GM23338 (cell line): Measurements from ENCODE around the gene SLC30A10. TPM values are rescaled to one million over a fixed set of nuclear protein-coding genes. Genes with fewer than 3 reads are reported as not detected.
"Not testable (repeated sequence)": the region's sequence is repeated elsewhere in the genome, so short reads cannot be mapped to it uniquely, and the experiment has no call there.

Source experiments
- ATAC-seq: fragments of 200-7000 bp; cut with Tn5 transposase; 3 replicates; pipeline ENCODE4 v1.9.1; 2020
- DNase-seq: peaks from one replicate; pipeline ENCODE4 v3.0.0-alpha.2; 2015; ENCODE audit warnings: low spot score
- H2AFZ ChIP-seq: fragments of 200-600 bp; sonication (generic); 2 replicates; pipeline ENCODE4 v1.8.0; 2016; ENCODE audit warnings: antibody characterized with exemption, mild to moderate bottlenecking, moderate library complexity
- H3F3A ChIP-seq: fragments of 200-600 bp; sonication (generic); replicated peaks from 2 replicates; pipeline ENCODE4 v1.8.0; 2017; ENCODE audit warnings: antibody characterized with exemption, mixed run types, low read depth
- H3K27ac ChIP-seq: fragments of 200-600 bp; sonication (generic); 2 replicates; pipeline ENCODE4 v1.6.1; 2016; ENCODE audit warnings: low read depth
- H3K27me3 ChIP-seq: fragments of 200-600 bp; sonication (generic); 2 replicates; pipeline ENCODE4 v1.8.0; 2016; ENCODE audit warnings: mild to moderate bottlenecking, mixed run types, moderate library complexity; ENCODE audit not compliant: insufficient read depth
- H3K36me3 ChIP-seq: fragments of 200-600 bp; sonication (generic); 2 replicates; pipeline ENCODE4 v1.8.0; 2016; ENCODE audit warnings: mild to moderate bottlenecking; ENCODE audit not compliant: insufficient read depth
- H3K4me1 ChIP-seq: fragments of 200-600 bp; sonication (generic); 2 replicates; pipeline ENCODE4 v1.8.0; 2016; ENCODE audit warnings: mild to moderate bottlenecking, moderate library complexity; ENCODE audit not compliant: insufficient read depth
- H3K4me2 ChIP-seq: fragments of 200-600 bp; sonication (generic); 2 replicates; pipeline ENCODE4 v1.7.1; 2017; ENCODE audit warnings: mixed run types
- H3K4me3 ChIP-seq: fragments of 200-600 bp; sonication (generic); 2 replicates; pipeline ENCODE4 v1.6.1; 2016; ENCODE audit warnings: mixed run types
- H3K79me2 ChIP-seq: fragments of 200-600 bp; sonication (generic); replicated peaks from 2 replicates; pipeline ENCODE4 v1.8.0; 2017; ENCODE audit warnings: mild to moderate bottlenecking; ENCODE audit not compliant: insufficient read depth
- H3K9me2 ChIP-seq: fragments of 200-600 bp; sonication (generic); 2 replicates; pipeline ENCODE4 v1.8.0; 2017; ENCODE audit not compliant: insufficient read depth
- H4K20me1 ChIP-seq: fragments of 200-600 bp; sonication (generic); replicated peaks from 2 replicates; pipeline ENCODE4 v1.8.0; 2017; ENCODE audit warnings: mild to moderate bottlenecking; ENCODE audit not compliant: insufficient read depth
- H3K27ac Mint-ChIP-seq: 2 replicates; pipeline ENCODE4 v1.8.0; 2020; ENCODE audit warnings: inconsistent platforms, mild to moderate bottlenecking, moderate library complexity, mixed read lengths
- H3K27me3 Mint-ChIP-seq: 3 replicates; pipeline ENCODE4 v1.8.0; 2022; ENCODE audit warnings: low read depth, mild to moderate bottlenecking, moderate library complexity, mixed read lengths, inconsistent platforms; ENCODE audit not compliant: insufficient read depth, poor library complexity
- H3K36me3 Mint-ChIP-seq: 3 replicates; pipeline ENCODE4 v1.8.0; 2021; ENCODE audit warnings: low read depth, mild to moderate bottlenecking, inconsistent platforms, moderate library complexity, mixed read lengths
- H3K4me1 Mint-ChIP-seq: 3 replicates; pipeline ENCODE4 v1.8.0; 2020; ENCODE audit warnings: mild to moderate bottlenecking, inconsistent platforms, mixed read lengths
- H3K4me3 Mint-ChIP-seq: 3 replicates; pipeline ENCODE4 v1.8.0; 2021; ENCODE audit warnings: moderate library complexity, mild to moderate bottlenecking, inconsistent platforms, mixed read lengths
- H3K9me3 Mint-ChIP-seq: 3 replicates; pipeline ENCODE4 v1.8.0; 2020; ENCODE audit warnings: moderate library complexity, mild to moderate bottlenecking, inconsistent platforms, mixed read lengths
- CTCF ChIP-seq, 2 experiments: fragments of 200-600 bp in 1 of 2; sonication (generic) in 1 of 2; conservative IDR thresholded peaks; 2 replicates each; pipeline versions ENCODE4 v1.5.1 to v1.6.1; 2016 to 2017; ENCODE audit warnings: antibody characterized with exemption in 2 of 2, low read depth in 2 of 2, mild to moderate bottlenecking in 2 of 2, moderate library complexity in 1 of 2
- polyA plus RNA-seq: library from polyadenylated mRNA; unstranded; fragments of >200 nt; fragmentation: Nextera tagmentation; extraction: Ambion mirVana; gene quantifications from 2 replicates; pipeline ENCODE4 v1.2.1, GENCODE V29; 2016
- small RNA-seq: library from RNA; depleted of rRNA; stranded (forward); fragments of <200 nt; gene quantifications from one replicate; pipeline ENCODE3, GENCODE V24; 2014; ENCODE audit warnings: low replicate concordance
- total RNA-seq: library from RNA; depleted of rRNA; stranded (reverse); fragments of >200 nt; shearing (Covaris generic); gene quantifications from 2 replicates; pipeline ENCODE4 v1.2.3, GENCODE V29; 2014; rRNA removed

Gene SLC30A10
- total and polyA plus RNA-seq, 2 experiments from 2014 or later: 0.47 to 1.1 TPM

GRCh38 chr1:219871427-219872057, 56.8 kb downstream of the SLC30A10 start:
- Histone ChIP-seq H3K4me3 (no peak overlapping the region), H3K4me2 (no peak overlapping the region), H4K20me1 (no peaks in the 10 kb centered on the region), H3K27ac (no peak overlapping the region), H3K9me2 (no peaks in the 10 kb centered on the region), H3K27me3 (no peaks in the 10 kb centered on the region), H3K36me3 (no peaks in the 10 kb centered on the region), H3K79me2 (no peaks in the 10 kb centered on the region), H3K4me1 (no peaks in the 10 kb centered on the region), H2AFZ (no peak overlapping the region), H3F3A (no peaks in the 10 kb centered on the region)
- no peaks in the 10 kb centered on the region; the same call in 2 of the 3 replicates for H3K9me3 Mint-ChIP-seq
- H3K27me3 Mint-ChIP-seq: no peaks in the 10 kb centered on the region
- H3K27ac Mint-ChIP-seq: no peak overlapping the region
- DNase-seq (no peak), ATAC-seq (no peak)
- no peaks in the 10 kb centered on the region for H3K36me3 Mint-ChIP-seq
- no peak overlapping the region for H3K4me3 Mint-ChIP-seq
- peaks cover 3% of the 10 kb centered on the region; the same call in 1 of the 3 replicates for H3K4me1 Mint-ChIP-seq
- TF ChIP-seq CTCF (conservative IDR thresholded peaks at IDR 0.05; ENCODE audit: low read depth in 2 of 2): no peak

- H3K4me1 ChIP-seq, H3K4me2 ChIP-seq: not testable (repeated sequence)
Measured at GRCh38 chr1:219868615-219869014, 59.7 kb downstream of the SLC30A10 start.

More at GRCh38 chr1:219868615-219869014, 59.7 kb downstream of the SLC30A10 start:
- H3K4me3 Mint-ChIP-seq, H3K4me1 Mint-ChIP-seq, H2AFZ ChIP-seq, H3K79me2 ChIP-seq, H3K9me3 Mint-ChIP-seq, H4K20me1 ChIP-seq, H3K9me2 ChIP-seq, H3K36me3 ChIP-seq, H3K27ac ChIP-seq, H3F3A ChIP-seq, H3K27me3 Mint-ChIP-seq, DNase-seq, H3K27me3 ChIP-seq, H3K36me3 Mint-ChIP-seq, H3K4me3 ChIP-seq, H3K27ac Mint-ChIP-seq, ATAC-seq: not testable (repeated sequence)

Small RNAs within 50 kb of the gene (small RNA-seq; reads per million reads assigned to genes)
- gene RF00012: not detected

Other genes starting within 250 kb of the SLC30A10 start
- gene EPRS1, start 117.9 kb upstream of the SLC30A10 start, total RNA-seq: 115 and 133 TPM in 2 replicates
- 140 and 158 TPM in 2 replicates for gene EPRS1, start 117.9 kb upstream of the SLC30A10 start, polyA plus RNA-seq
- 16.9 and 17.2 TPM in 2 replicates for gene BPNT1, start 161.2 kb upstream of the SLC30A10 start, total RNA-seq
- gene BPNT1, start 161.2 kb upstream of the SLC30A10 start, polyA plus RNA-seq: 8.9 and 9.6 TPM in 2 replicates
- 74.4 and 75.6 TPM in 2 replicates for gene IARS2, start 165.6 kb upstream of the SLC30A10 start, total RNA-seq
- gene IARS2, start 165.6 kb upstream of the SLC30A10 start, polyA plus RNA-seq: 29.7 and 33.3 TPM in 2 replicates